GM23338 (cell line): ENCODE measurements around the gene RFC1. TPM values are rescaled to one million over a fixed set of nuclear protein-coding genes. Genes with fewer than 3 reads are reported as not detected.

Experiments
- ATAC-seq: fragments of 200-7000 bp; cut with Tn5 transposase; 3 replicates; pipeline ENCODE4 v1.9.1; 2020
- DNase-seq: peaks from one replicate; pipeline ENCODE4 v3.0.0-alpha.2; 2015; ENCODE audit warnings: low spot score
- H2AFZ ChIP-seq: fragments of 200-600 bp; sonication (generic); 2 replicates; pipeline ENCODE4 v1.8.0; 2016; ENCODE audit warnings: antibody characterized with exemption, mild to moderate bottlenecking, moderate library complexity
- H3F3A ChIP-seq: fragments of 200-600 bp; sonication (generic); replicated peaks from 2 replicates; pipeline ENCODE4 v1.8.0; 2017; ENCODE audit warnings: antibody characterized with exemption, mixed run types, low read depth
- H3K27ac ChIP-seq: fragments of 200-600 bp; sonication (generic); 2 replicates; pipeline ENCODE4 v1.6.1; 2016; ENCODE audit warnings: low read depth
- H3K27me3 ChIP-seq: fragments of 200-600 bp; sonication (generic); 2 replicates; pipeline ENCODE4 v1.8.0; 2016; ENCODE audit warnings: mild to moderate bottlenecking, mixed run types, moderate library complexity; ENCODE audit not compliant: insufficient read depth
- H3K36me3 ChIP-seq: fragments of 200-600 bp; sonication (generic); 2 replicates; pipeline ENCODE4 v1.8.0; 2016; ENCODE audit warnings: mild to moderate bottlenecking; ENCODE audit not compliant: insufficient read depth
- H3K4me1 ChIP-seq: fragments of 200-600 bp; sonication (generic); 2 replicates; pipeline ENCODE4 v1.8.0; 2016; ENCODE audit warnings: mild to moderate bottlenecking, moderate library complexity; ENCODE audit not compliant: insufficient read depth
- H3K4me2 ChIP-seq: fragments of 200-600 bp; sonication (generic); 2 replicates; pipeline ENCODE4 v1.7.1; 2017; ENCODE audit warnings: mixed run types
- H3K4me3 ChIP-seq: fragments of 200-600 bp; sonication (generic); 2 replicates; pipeline ENCODE4 v1.6.1; 2016; ENCODE audit warnings: mixed run types
- H3K79me2 ChIP-seq: fragments of 200-600 bp; sonication (generic); replicated peaks from 2 replicates; pipeline ENCODE4 v1.8.0; 2017; ENCODE audit warnings: mild to moderate bottlenecking; ENCODE audit not compliant: insufficient read depth
- H3K9me2 ChIP-seq: fragments of 200-600 bp; sonication (generic); 2 replicates; pipeline ENCODE4 v1.8.0; 2017; ENCODE audit not compliant: insufficient read depth
- H4K20me1 ChIP-seq: fragments of 200-600 bp; sonication (generic); replicated peaks from 2 replicates; pipeline ENCODE4 v1.8.0; 2017; ENCODE audit warnings: mild to moderate bottlenecking; ENCODE audit not compliant: insufficient read depth
- H3K27ac Mint-ChIP-seq: 2 replicates; pipeline ENCODE4 v1.8.0; 2020; ENCODE audit warnings: inconsistent platforms, mild to moderate bottlenecking, moderate library complexity, mixed read lengths
- H3K27me3 Mint-ChIP-seq: 3 replicates; pipeline ENCODE4 v1.8.0; 2022; ENCODE audit warnings: low read depth, mild to moderate bottlenecking, moderate library complexity, mixed read lengths, inconsistent platforms; ENCODE audit not compliant: insufficient read depth, poor library complexity
- H3K36me3 Mint-ChIP-seq: 3 replicates; pipeline ENCODE4 v1.8.0; 2021; ENCODE audit warnings: low read depth, mild to moderate bottlenecking, inconsistent platforms, moderate library complexity, mixed read lengths
- H3K4me1 Mint-ChIP-seq: 3 replicates; pipeline ENCODE4 v1.8.0; 2020; ENCODE audit warnings: mild to moderate bottlenecking, inconsistent platforms, mixed read lengths
- H3K4me3 Mint-ChIP-seq: 3 replicates; pipeline ENCODE4 v1.8.0; 2021; ENCODE audit warnings: moderate library complexity, mild to moderate bottlenecking, inconsistent platforms, mixed read lengths
- H3K9me3 Mint-ChIP-seq: 3 replicates; pipeline ENCODE4 v1.8.0; 2020; ENCODE audit warnings: moderate library complexity, mild to moderate bottlenecking, inconsistent platforms, mixed read lengths
- CREB1 ChIP-seq: fragments of 250-450 bp; sonication (Bioruptor Pico); IDR thresholded peaks from 2 replicates; pipeline ENCODE4 v1.5.0; 2020; ENCODE audit warnings: low read depth, mild to moderate bottlenecking, moderate library complexity
- CTCF ChIP-seq, 2 experiments: fragments of 200-600 bp in 1 of 2; sonication (generic) in 1 of 2; conservative IDR thresholded peaks; 2 replicates each; pipeline versions ENCODE4 v1.5.1 to v1.6.1; 2016 to 2017; ENCODE audit warnings: antibody characterized with exemption in 2 of 2, low read depth in 2 of 2, mild to moderate bottlenecking in 2 of 2, moderate library complexity in 1 of 2
- ETS1 ChIP-seq: IDR thresholded peaks from 2 replicates; pipeline ENCODE4 v1.6.1; 2016; ENCODE audit warnings: antibody characterized with exemption
- EZH2 ChIP-seq: fragments of 200-600 bp; sonication (generic); IDR thresholded peaks from one replicate; pipeline ENCODE4 v1.8.0; 2017; ENCODE audit warnings: antibody characterized with exemption, mild to moderate bottlenecking, low read depth; ENCODE audit not compliant: unreplicated experiment
- EZH2phosphoT487 ChIP-seq: fragments of 200-600 bp; sonication (generic); IDR thresholded peaks from one replicate; pipeline ENCODE4 v1.8.1; 2018; ENCODE audit warnings: antibody characterized with exemption; ENCODE audit not compliant: unreplicated experiment
- JUNB ChIP-seq: IDR thresholded peaks from one replicate; pipeline ENCODE4 v1.6.1; 2016; ENCODE audit warnings: antibody characterized with exemption; ENCODE audit not compliant: unreplicated experiment
- NANOG ChIP-seq: IDR thresholded peaks from 2 replicates; pipeline ENCODE4 v1.6.1; 2016; ENCODE audit warnings: antibody characterized with exemption, borderline replicate concordance
- POLR2AphosphoS5 ChIP-seq: IDR thresholded peaks from 2 replicates; pipeline ENCODE4 v1.6.1; 2016; ENCODE audit warnings: antibody characterized with exemption, low read depth
- REST ChIP-seq: IDR thresholded peaks from one replicate; pipeline ENCODE4 v1.6.1; 2018; ENCODE audit warnings: antibody characterized with exemption; ENCODE audit not compliant: unreplicated experiment
- STAT1 ChIP-seq: IDR thresholded peaks from one replicate; pipeline ENCODE4 v1.6.1; 2016; ENCODE audit warnings: antibody characterized with exemption; ENCODE audit not compliant: unreplicated experiment
- ZNF114 ChIP-seq: fragments of 250-450 bp; sonication (Bioruptor Pico); IDR thresholded peaks from 2 replicates; pipeline ENCODE4 v1.5.0; 2020; ENCODE audit warnings: mild to moderate bottlenecking, moderate library complexity
- ZNF331 ChIP-seq: fragments of 250-450 bp; sonication (Bioruptor Pico); IDR thresholded peaks from 2 replicates; pipeline ENCODE4 v1.5.0; 2020; ENCODE audit warnings: low read depth, mild to moderate bottlenecking, moderate library complexity
- ZNF462 ChIP-seq: fragments of 250-450 bp; sonication (Bioruptor Pico); IDR thresholded peaks from 2 replicates; pipeline ENCODE4 v1.5.0; 2020; ENCODE audit warnings: mild to moderate bottlenecking, moderate library complexity
- polyA plus RNA-seq: library from polyadenylated mRNA; unstranded; fragments of >200 nt; fragmentation: Nextera tagmentation; extraction: Ambion mirVana; gene quantifications from 2 replicates; pipeline ENCODE4 v1.2.1, GENCODE V29; 2016
- total RNA-seq: library from RNA; depleted of rRNA; stranded (reverse); fragments of >200 nt; shearing (Covaris generic); gene quantifications from 2 replicates; pipeline ENCODE4 v1.2.3, GENCODE V29; 2014

RFC1 gene
- total and polyA plus RNA-seq, 2 experiments from 2014 or later: 75.8 to 228 TPM

GRCh38 chr4:39339968-39340367, 26.2 kb downstream of the RFC1 start:
- Mint-ChIP-seq H3K4me3 (no peak overlapping the region), H3K27me3 (peaks cover 1% of the 10 kb centered on the region), H3K4me1 (no peaks in the 10 kb centered on the region), H3K27ac (no peak overlapping the region), H3K36me3 (peaks cover 16% of the 10 kb centered on the region; the same call in 2 of the 3 replicates), H3K9me3 (no peaks in the 10 kb centered on the region)
- H4K20me1 ChIP-seq: peaks cover 12% of the 10 kb centered on the region
- no peak for TF ChIP-seq EZH2phosphoT487
- TF ChIP-seq CTCF (conservative IDR thresholded peaks at IDR 0.05; ENCODE audit: low read depth in 2 of 2): no peak
- TF ChIP-seq ETS1: no peak
- no peak for TF ChIP-seq ZNF114 (CRISPR knock-in tag)
- no peak for TF ChIP-seq REST
- no peak for TF ChIP-seq NANOG
- no peak for TF ChIP-seq ZNF331 (CRISPR knock-in tag)
- no peak for TF ChIP-seq JUNB
- no peak for TF ChIP-seq EZH2
- TF ChIP-seq ZNF462: no peak
- no peak for TF ChIP-seq STAT1
- TF ChIP-seq CREB1: no peak
- TF ChIP-seq POLR2AphosphoS5: no peak
- H2AFZ ChIP-seq: no peak overlapping the region
- H3K4me3 ChIP-seq: no peak overlapping the region
- H3K27ac ChIP-seq: no peak overlapping the region
- peaks cover 6% of the 10 kb centered on the region for H3K36me3 ChIP-seq
- H3K27me3 ChIP-seq: no peaks in the 10 kb centered on the region
- no peak overlapping the region for H3K4me2 ChIP-seq
- ATAC-seq (no peak), DNase-seq (no peak)
- H3F3A ChIP-seq: no peaks in the 10 kb centered on the region
- H3K4me1 ChIP-seq: no peaks in the 10 kb centered on the region
- peaks cover 82% of the 10 kb centered on the region for H3K79me2 ChIP-seq
- H3K9me2 ChIP-seq: no peaks in the 10 kb centered on the region
